NCI-H524 treated with DMSO at 0.1 percent for 48 hours (cell line): ENCODE results near the gene GTF2F2.
"Not testable (repeated sequence)": the region's sequence is repeated elsewhere in the genome, so short reads cannot be mapped to it uniquely, and the experiment has no call there.

Experiments
- DNase-seq: peaks from one replicate; lab custom pipeline; 2025; lab: John Stamatoyannopoulos, UW

Gene GTF2F2

DNA sequence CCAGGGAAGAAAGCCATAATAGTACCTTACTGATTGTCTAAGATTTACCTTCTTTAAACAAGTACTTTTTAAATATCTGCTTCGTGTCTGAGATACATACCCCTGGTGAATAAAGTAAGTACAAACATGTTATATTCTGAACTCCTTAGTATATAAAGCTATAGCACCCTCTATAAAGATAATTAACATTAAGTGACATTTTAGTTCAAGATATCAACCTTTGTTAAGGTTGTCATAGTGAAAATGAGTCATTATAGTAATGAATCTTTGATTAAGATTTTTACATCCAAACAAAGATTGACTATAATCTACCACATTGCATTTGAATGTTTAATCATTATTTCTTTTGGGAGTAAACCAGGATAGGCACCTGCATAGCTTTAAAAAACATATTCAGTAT, 135.9 kb downstream of the GTF2F2 start:
- DNase-seq: no peak

DNA sequence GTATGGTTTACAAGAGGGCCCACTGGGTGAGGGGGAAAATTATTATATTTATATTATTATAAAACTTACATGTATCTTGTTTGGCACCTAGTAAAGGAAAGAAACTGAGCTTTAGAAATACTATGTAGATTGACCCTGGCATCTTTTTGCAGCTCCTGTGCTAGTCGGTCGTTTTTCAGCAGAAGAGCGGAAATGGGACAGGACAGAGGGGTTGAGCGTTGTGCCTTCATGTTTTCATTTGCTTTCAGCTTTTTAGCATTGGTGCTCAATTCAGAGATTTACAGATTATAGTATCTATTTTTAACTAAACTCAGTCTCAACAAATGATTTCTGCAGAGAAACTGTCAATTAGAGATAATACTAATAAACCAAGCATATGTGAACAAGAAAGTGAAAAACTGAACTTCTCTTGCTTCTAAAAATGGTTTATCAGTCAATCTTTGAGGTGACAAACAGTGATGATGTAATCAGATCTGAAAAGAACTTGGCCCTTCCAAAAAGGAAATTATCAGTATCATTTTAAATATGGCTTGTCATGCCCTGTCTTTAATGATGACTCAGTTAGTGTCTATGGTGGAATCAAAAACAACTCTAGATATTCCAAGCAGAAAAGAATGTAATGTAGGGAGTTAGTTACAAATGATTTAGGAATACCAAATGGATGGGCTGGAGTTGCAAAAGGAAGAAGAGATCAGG, 137.5 kb downstream of the GTF2F2 start:
- DNase-seq: no peak

DNA sequence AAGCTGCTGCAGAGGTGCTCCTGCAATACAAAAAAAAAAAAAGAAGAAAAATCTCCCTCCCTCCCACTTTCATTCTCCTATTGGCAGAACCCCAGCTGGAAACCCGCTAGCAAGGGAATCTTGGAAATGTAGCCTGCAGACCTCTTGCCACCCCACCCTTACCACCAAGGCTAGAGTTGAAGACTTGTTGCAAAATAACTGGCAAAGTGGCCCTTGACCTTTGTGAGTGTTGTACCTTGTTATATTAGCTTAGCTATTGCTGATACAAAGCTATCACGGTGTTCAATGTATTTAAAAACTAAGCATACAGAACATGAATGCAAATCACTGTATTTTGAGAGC, 138.0 kb downstream of the GTF2F2 start:
- no peak for DNase-seq

DNA sequence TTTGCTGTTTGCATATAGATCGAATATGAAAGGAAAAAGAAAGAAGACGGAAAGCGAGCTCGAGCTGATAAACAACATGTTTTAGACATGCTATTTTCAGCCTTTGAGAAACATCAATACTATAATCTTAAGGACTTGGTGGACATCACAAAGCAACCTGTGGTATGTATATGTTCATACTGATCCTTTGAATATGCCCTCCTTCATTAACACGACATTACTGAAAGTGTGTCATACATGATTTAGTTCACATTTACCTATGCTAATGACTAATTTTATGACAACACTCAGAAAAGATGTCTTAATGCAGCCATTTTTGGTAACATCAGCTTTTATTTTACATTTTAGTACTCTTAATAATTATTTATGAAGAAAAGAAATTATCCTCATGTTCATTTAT, 146.9 kb downstream of the GTF2F2 start:
- no peak for DNase-seq

DNA sequence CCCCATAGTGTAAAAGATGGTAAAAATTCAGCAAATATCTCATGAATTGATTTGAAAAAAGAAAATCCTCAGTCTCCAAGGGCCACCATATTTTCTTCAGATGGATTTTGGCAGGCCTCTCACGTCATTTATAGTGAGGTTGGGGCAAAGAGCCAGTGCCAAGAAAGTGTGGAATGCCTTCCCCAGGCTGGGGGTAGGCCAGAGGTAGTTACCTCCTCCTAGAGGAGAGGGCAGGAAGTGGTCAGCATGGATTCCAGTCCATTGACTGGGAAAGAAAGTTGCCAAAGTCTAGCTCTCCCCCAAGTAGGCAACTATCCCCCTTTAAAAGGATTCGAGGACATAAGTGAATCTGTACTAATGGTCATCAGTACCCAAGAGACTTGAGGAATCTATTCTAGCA, 148.9 kb downstream of the GTF2F2 start:
- no peak for DNase-seq

DNA sequence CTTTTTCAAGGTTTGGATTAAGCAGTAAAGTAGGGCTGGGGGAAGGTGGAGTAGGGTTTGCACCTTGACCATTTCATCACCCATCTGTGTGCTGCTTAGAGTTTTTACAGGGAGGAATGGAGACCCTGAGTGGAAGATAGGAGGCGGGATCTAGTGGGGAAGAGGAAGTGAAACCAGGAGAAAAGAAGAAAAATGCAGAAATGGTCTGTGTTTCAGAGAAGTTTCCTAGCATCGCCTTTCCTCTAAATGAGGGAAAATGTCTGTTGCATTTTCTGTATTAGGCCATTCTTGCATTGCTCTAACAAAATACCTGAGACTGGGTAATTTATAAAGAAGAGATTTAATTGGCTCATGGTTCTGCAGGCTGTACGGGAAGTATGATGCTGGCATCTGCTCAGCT, 156.6 kb downstream of the GTF2F2 start:
- no peak for DNase-seq

DNA sequence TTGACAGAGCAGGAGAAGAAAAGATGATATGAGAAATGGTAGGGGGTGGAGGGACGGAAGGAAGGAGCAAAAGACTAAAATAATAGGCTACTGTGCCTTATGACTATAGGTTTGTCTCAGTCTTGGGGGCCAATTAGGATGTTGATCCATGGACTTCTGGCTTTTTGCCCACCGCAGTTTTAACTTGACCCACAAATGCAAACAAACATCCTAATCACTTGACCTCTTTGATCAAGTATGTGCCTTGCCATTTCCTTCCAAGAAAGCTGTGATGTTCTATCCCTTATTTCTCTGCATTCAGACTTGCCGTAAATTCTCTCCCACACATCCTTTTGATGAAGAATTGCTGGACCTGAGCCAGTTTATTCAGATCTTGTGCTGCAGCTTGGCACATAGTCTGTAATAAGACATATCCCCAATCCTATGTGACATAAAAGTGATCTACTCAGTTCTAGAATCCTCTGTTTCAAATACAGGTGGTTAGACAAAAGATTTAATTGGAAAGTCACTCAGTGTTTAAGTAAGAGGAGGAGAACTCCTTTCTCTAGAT, 157.9 kb downstream of the GTF2F2 start:
- DNase-seq: no peak

DNA sequence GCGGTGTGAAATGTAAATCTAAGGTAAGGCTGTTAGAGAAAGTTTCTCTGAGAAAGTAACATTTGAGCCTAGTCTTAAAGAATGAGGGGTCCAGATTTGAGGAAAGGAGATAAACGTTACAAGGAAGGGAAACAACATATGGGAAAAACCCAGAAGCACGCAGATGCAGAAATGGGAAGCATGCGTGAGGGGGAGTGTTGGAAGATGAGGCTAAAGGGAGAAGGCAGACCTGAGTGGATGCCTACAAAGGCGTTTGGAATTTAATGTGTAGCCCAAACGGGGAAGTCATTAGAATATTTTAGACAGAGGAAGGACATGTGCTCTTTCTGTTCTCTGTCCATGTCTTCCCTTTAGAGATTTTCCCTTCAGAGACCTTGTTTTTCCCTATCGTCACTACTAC, 159.7 kb downstream of the GTF2F2 start:
- no peak for DNase-seq

DNA sequence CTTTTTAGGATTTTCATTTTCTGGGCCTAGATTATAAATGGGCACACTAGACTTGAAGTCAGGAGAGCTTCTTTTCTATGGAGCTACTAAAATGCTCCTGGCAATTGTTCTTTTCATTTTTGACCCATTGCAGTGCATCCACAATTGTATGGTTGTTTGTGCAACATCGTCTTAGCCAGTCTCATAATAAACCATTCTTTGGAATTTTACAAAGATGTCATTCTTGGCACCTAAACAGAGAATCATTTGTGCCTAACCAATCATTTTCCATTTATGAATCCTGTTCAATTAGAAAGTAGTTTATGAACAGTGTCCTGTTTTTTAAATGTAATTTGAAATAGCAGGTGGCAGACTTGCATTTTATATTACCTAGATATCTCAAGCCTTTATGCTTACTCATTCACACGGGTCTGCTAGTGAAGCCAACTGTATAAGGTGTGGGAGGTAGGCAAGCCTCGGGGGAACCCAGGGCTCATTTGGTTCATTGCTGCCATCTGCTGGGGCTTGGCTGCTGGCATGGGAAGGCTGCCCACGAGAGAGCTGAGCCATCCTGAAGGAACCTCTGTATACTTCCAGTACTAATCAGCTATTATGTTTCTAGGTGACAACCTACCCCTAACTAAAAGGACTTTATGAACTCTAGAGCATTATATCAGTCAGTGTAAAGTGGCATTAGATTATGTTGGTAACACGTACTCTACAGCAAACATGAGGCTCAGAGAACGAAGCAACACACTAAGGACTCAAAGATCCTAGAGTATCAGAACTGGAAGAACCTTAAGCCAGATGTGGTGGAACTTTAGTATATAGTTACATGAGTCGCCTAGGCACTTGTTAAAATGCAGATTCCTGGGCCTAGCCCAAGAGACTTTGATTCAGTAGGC, 160.7 kb downstream of the GTF2F2 start:
- no peak for DNase-seq

DNA sequence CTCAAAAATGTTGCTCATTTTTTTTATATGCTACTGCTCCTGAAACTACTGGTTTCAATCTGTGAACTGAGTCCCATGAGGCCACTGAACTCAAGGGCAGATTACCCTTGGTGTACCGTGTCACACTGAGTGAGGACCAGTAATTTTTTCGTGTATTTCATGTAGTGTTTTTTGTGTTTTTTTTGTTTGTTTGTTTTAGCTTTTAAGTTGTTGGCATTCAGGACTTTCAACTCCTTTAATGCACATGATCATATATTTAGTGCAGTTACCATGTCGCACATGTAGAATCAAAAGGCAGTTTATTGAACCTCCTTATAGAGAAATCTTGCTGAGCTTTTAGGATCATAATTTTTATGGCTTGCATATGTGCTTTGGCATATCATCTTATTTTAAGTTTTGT, 162.7 kb downstream of the GTF2F2 start:
- no peak for DNase-seq

DNA sequence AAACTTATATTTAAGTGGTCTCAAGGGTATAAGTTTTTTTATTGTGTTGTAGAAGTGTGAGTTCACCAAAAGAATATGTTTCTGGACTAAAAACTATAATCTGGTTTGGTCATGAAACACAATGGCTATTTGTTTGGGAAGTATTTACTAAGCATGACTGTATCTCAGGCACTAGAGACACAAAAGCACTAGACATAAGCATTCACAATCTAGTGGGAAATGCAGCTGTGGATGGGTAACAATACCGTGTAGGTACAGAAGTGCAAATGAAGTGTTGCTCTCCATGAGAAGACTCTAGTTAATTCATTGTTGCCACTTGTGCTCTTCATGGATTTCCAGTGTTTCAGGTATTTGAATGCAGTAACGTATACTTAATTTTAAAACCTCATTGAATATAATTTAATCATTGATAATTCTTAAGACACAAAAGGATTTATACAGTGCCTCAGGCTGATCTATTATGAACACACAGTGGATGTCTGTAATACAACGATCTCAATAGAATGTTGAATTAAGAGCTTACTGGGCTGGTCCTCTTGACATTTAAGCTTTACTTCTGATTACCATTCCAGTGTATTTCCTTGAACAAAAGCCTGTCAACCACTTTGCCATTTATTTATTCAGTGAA, 169.7 kb downstream of the GTF2F2 start:
- no peak for DNase-seq

DNA sequence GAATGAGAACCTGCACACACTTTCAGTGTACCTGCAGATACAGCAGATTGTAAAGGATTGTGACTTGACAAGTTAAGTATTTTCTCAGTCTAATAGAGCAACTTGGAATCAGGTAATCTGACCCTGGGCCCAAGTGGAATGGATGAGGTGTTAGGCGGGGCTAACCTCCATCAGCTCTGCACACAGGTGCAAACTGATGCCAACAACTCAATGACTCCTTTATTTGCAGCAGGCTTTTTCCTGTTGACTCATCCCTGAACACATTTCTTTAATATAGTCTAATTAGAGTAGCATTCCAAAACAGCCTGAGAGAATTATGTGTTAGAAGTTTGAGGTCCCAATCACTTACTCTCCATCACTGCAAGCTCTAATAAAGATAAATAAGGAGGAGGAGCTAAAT, 171.9 kb downstream of the GTF2F2 start:
- no peak for DNase-seq

DNA sequence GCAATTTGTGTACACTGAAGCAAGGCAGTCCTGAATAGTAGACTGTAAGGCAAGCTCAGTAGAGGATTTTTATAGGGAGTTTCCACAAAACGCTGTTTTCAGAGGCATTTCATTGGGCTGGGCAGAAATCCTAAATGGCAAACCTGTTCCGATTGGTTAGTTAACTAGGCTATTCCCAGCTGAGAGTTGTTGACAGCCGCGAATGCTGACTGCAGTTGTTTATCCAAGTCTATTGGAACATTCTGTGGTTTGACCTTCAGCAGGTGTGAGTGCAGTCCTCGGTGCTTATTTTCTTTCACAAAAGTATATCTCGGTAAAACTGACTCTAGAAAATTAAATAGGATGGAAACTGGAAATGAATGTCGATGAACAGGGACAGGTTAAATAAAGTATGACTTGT, 175.2 kb downstream of the GTF2F2 start:
- no peak for DNase-seq

DNA sequence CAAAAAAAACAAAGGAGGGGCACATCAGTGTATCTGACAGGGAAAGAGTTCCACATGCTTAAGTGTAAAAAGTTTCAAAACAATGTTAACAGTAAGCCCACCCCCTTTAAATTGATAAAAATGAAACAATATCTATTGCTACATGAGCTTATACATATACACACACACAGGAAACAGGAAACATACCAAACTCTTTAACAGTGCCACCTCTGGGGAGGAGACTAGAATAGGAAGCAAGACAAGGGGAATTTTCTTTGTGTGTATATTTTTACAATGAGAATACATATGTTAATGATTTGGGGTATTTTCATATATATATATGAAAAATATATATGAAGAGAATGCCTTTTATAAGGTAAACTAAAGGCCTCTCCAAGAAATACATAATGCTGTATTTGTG, 175.9 kb downstream of the GTF2F2 start:
- no peak for DNase-seq

DNA sequence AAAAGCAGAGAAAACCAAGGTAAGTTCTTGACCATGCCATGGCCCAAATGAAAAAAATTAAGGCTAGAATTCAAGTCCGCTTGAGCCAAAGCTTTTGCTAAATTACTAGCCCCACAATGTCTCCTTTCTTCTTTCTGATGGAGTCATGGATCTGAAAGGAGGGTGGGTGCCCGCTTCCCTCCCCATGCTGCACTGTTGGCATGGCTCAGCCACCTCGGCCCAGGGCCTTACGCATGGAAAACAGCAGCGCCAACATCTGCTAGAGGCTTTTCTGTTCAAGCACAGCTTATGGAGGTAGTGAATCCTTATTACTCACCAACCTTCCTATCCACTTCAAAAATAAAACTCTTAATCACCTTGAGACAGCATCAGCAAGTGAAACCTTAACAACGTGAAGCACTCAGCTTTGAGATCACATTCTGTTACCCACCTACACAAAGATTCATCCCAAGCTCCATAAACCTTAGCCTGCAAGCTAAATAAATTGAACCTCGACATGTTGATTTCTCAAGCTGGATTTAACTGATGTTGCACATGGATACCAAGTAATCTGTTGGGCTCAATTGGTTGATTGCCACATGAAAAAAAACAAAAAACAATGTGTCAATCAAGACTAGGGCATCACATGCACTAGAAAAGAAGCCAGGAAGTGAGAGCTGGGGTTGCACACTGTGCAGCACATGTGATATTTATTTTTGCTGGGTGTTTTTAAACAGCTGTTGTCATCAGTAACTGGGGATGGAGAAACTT, 177.3 kb downstream of the GTF2F2 start:
- DNase-seq: no peak

DNA sequence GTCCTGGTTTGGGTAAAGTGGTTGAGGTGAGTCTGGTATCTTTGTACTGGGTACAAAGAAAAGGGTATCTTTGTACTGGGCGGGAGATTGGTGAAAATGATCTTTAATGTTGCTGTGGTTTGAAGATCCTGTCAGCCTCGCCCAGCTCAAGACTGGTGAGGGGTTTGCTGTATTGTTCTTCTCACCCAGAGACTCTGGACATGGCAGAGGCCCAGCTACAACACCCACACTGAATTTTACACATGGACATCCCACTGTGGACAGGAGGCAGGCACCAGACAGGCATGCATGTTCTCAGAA, 177.8 kb downstream of the GTF2F2 start:
- DNase-seq: no peak

DNA sequence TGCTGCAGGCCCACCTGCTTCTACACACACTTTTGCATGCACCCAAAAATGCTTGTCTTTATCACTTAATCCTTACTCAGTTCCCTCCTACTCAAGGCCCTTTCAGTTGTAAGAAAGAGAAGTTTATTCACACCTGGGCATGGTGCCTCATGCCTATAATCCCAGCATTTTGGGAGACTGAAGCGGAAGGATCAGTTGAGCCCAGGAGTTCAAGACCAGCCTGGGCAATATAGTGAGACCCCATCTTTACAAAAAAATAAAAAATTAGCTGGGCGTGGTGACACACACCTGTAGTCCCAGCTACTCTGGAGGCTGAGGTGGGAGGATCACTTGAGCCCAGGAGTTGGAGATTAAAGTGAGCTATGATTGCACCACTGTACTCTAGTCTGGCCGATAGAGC, 178.2 kb downstream of the GTF2F2 start:
- DNase-seq: not testable (repeated sequence)

DNA sequence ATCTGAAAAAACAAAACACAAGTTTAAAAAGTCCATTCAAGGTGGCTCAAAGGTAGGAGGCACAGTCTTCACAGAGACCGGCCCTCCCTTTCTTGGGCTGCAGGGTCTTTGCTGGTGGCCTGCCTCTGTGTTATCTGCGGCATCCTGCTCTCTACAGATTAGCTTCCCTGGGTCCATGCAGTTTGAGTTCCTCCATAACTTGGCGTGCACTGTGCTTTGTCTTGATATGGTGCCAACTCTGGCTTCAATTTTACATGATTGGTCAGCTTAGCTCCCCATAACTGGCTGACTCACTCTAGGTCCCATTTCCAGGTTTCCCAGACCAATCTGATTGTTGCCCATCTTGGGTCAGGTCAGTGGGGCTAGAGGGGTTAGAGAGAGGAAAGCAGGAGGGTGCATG, 178.9 kb downstream of the GTF2F2 start:
- no peak for DNase-seq

DNA sequence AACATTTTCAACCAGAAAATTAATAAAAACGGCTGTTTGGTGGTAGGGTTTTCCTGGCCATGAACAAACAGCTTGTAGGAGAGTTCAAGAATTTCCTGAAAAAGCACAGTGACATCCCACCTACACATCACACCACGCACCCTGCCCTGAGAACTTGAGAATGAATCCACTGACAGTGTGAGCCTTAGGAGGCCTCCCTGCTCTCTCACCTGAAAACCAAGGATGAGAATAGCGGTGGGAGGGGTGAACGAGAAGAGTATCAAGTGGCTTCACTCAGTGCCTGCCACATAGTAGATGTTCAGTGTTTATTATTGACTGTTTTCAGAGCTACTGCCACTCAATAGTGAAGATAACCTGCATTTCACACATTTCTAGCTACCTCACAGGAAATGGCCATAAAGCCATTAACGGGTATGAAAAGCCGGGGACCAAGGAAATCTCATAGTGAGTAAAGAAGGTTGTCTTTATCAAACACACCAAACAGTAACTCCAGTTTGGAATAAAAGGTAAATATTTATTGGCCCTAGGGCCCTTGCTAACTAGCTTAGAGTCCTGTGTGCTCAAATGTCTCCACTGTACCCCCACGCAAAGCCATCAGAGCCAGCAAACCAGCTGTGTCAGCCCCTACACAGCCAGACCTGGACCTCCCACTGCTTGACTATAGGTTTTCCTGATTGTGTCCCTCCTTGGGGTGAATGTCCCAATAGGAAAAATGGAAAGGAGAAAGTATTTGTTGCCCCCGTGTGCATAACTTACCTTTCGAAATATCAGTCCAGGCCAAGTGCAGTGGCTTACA, 180.1 kb downstream of the GTF2F2 start:
- DNase-seq: no peak

DNA sequence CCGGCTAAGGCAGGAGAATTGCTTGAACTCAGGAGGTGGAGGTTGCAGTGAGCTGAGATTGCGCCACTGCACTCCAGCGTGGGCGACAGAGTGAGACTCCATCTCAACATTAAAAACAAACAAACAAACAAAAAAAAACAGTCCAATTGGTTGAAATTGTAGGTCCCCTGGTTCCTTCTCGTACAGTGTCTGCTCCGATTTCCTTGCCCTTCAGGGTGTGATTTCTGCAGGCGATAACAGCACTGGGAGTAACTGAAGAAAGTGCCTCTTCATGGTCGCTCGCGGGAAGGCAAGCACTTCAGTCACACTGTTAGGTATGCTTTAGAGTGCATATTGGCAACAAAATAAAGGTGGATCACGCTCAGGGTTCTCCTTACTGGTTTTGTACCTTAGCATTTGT, 181.0 kb downstream of the GTF2F2 start:
- DNase-seq: no peak

DNA sequence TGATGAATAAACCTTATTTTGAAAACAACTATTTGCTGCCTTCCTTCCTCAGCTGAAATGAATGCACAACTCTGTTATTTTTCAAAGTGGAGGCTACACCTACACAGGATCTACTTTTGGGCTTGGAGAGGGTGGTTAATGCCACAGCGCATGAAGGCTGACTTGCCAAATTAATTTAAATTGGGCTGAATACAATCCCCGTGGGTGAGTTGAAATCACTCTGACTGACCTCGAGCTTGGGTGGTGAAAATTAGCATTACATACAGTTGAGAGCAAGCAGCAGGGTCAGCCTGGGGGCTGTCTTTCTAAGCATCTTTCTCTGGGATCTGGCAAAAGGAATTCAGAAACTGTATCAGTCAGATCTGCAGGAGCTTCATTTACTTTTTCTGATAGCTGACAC, 182.2 kb downstream of the GTF2F2 start:
- DNase-seq: no peak

DNA sequence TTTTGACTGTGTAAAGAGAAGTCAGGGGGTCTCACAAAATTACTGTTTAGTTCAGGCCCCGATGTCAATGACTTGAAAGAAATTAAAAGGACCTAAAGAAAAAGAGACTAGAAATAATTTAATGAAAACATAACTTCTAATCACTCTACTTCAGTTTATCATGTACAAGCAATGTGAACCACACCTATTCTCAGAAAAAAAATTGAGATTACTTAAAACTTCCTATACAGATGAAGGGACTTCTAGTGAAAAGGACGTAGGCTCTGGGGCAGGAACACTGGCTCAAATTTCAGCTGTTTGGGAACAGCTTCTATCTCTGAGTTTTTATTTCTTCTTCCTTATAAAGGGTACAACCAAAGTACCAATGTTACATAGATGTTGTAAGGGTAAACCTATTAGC, 182.7 kb downstream of the GTF2F2 start:
- no peak for DNase-seq
